COR-L47 (cell line): ENCODE data around the gene AIM2.
"Not testable (repeated sequence)": the region's sequence is repeated elsewhere in the genome, so short reads cannot be mapped to it uniquely, and the experiment has no call there.

Experiments used
- DNase-seq: peaks from one replicate; lab custom pipeline; 2025; lab: John Stamatoyannopoulos, UW

AIM2 gene

GRCh38 chr1:159079525-159079924 is 3.0 kb upstream of the AIM2 start:
- DNase-seq = no peak

- DNase-seq = no peak
Measured at GRCh38 chr1:159077120-159077961, 775 bp upstream of the AIM2 start.

GRCh38 chr1:159071970-159072582 is 4.5 kb downstream of the AIM2 start:
- peak; percentile 27 for DNase-seq

DNA sequence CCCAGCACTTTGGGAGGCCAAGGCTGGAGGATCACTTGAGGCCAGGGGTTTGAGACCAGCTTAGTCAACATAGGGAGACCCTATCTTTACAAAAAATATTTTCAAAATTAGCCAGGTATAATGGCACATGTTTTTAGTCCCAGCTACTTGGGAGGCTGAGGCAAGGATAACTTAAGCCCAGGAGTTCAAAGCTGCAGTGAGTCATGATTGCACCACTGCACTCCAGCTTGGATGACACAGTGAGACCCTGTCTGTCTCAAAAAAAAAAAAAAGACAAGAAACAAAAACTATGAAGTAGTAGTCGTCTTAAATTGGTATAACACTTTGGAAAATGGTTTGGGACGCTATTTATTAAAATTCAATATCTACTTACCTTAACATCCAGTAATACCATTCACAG is 7.7 kb downstream of the AIM2 start:
- DNase-seq = no peak

- no peak for DNase-seq
Measured at GRCh38 chr1:159067699-159068621, 8.6 kb downstream of the AIM2 start.

DNA sequence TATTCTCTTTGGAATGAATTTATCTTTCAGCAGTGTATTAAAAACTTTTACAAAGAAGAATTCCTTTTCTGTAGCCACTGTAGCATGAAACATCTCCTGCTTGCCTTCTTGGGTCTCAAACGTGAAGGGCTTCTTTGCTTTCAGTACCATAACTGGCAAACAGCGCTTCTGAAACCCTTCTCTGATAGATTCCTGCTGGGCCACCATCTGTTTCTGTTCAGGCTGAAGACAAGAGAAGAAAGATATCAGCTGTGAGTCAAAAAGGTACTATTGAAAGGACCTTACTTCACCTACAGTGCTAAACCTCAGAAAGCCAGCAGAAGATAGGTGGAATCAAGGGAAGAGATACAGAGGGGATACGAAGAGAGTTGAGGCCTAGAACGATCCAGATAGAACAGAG is 10.5 kb downstream of the AIM2 start:
- DNase-seq = no peak

DNA sequence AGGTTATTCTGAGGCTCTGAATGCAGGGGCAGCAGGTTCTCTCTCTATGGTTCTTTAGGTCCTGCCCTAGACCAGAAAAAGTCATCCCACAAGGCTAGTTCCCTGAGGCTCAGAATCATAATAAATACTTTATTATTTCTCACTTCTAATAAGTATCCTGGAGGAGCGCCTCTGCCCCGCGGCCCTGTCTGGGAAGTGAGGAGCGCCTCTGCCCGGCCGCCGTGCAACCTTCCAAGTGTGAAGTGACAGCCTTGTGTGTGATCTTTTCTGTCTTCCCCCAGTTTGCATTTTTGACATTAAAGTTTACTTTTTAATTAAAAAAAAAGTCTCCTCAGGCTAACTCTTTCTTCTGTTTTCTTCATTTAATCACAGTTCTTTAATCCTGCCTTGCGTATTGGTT is 11.5 kb downstream of the AIM2 start:
- DNase-seq = no peak

DNA sequence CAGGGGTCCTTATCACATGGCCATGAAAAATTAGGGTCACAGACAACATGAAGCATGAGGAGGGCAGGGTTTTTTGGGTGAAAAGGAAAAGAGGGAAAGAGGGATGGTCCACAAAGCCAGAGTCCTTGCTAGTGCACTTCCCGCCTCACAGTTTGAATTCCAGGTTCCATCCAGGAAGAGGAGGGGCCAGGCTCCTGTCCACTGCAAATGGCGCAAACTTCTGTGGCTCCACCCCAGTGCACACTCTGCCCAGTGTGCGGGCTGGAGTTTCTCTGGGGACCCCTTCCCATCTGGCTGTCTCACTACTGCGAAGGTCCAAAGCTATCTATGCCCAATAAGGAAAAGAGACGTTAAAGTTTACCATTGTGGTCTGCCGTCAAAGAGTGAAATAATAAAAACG is 17.8 kb downstream of the AIM2 start:
- DNase-seq = no peak

DNA sequence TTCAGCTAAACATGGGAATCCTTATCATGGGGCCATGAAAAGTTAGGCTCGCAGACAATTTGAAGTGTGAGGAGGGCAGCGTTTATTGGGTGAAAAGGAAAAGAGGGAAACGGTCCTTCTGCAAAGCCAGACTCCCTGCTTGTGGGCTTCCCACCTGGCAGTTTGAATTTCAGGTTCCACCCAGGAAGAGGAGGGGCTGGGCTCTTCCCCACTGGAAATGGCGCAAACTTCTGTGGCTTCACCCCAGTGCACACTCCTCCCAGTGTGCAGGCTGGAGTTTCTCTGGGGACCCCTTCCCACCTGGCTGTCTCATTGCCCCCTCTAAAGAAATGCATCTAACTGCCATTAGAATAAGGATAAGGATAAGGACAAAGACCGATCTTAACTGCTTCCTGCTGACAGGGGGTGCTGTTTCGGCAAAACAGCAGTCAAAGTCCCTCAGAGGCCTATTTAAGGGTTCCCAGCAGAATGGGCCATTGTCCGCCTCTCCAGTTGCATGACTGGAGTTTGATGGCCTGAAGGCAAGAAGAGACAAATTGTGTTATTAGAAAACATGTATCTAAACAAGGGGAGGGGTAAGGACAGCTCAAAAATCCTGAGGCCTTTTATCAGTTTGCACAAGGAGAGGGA is 20.4 kb downstream of the AIM2 start:
- DNase-seq = no peak

- no peak for DNase-seq
Measured at GRCh38 chr1:159055181-159055641, 21.4 kb downstream of the AIM2 start.

GRCh38 chr1:159054427-159054826 is 22.1 kb downstream of the AIM2 start:
- DNase-seq = no peak

- no peak for DNase-seq
Measured at GRCh38 chr1:159051436-159051835, 25.1 kb downstream of the AIM2 start.

DNA sequence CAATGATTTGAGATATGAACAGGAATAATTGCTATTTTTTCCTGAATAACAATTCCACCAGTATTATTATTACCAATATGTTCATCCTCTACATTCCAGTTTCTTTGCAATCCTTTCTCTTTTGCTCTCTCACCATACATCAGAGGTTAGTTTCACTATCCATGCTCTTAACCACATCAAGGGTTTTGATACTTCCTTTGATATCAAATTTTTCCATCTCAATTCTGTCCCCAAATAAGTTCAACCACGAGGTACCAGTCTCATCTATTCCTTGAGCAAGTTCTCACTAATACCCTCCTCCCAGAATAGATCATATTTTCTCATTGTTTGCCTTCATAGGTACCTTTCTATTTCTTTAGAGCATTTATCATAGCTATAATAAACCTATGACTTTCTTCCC is 30.1 kb downstream of the AIM2 start:
- DNase-seq = not testable (repeated sequence)

GRCh38 chr1:159040893-159041724 is 35.5 kb downstream of the AIM2 start:
- no peak for DNase-seq

DNA sequence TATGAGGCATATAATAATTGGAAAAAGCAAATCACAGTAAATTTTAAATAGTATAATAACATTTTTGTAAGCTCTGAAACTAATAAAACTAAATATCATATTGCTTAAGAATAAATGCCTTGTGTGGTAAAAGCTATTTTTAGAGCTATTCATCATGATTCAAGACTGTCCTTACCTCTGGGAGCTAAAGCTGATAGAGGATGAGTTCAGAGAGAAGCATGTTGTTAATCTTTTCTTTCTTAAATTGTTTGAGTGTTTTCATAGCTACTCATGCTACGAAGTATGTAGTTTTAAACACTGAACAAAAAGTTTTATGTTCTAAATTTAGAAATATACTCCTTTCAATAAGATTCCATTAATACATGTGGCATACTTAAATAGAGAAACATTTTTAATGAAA is 36.4 kb downstream of the AIM2 start:
- no peak for DNase-seq

GRCh38 chr1:159030877-159031447 is 45.6 kb downstream of the AIM2 start:
- DNase-seq = no peak

DNA sequence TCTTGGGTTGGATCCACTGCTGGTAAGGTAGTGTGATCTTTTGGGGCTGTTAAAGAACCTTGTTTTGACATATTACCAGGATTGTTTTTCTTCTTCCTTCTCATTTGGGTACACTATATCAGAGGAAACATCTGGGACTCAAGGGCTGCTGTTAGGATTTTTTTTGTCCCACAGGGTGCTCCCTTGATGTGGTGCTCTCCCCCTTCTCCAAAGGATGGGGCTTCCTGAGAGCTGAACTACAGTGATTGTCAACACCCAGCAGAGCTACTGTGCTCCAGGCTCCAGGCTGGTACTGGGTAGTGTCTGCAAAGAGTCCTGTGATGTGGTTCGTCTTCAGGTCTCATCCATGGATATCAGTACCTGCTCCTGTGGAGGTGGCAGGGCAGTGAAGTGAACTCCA is 46.3 kb downstream of the AIM2 start:
- DNase-seq = no peak

- DNase-seq = not testable (repeated sequence)
Measured at GRCh38 chr1:159026841-159027240, 49.7 kb downstream of the AIM2 start.

GRCh38 chr1:159025043-159025442 is 51.5 kb downstream of the AIM2 start:
- no peak for DNase-seq

DNA sequence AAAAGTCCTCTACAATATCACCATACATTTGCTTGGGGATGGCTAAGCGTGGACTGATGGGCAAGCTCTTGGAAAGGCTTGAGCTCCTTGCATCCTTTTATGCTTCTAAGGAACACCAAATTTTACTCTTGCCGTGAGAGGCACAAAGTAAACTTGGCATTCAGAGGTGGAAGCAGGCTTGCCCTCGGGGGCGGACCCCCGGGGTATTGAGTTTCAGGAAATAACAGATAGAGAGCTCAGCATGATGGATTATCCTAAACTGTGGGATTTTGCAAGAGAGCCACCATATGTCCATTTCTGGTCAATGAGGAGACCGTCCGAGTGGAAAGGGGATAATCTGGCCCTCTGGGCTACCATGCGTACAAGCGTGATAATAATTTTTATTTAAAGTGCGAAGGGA is 52.8 kb downstream of the AIM2 start:
- DNase-seq = no peak

GRCh38 chr1:159015440-159015909 is 61.1 kb downstream of the AIM2 start:
- no peak for DNase-seq
